Measurements from ENCODE around the gene COTL1.
"Not testable (repeated sequence)": the region's sequence is repeated elsewhere in the genome, so short reads cannot be mapped to it uniquely, and the experiment has no call there.

COTL1 gene

GRCh38 chr16:84641643-84642358 lies 23.9 kb upstream of the COTL1 start:
- no peak for DNase-seq

GRCh38 chr16:84640145-84640544 lies 22.3 kb upstream of the COTL1 start:
- no peak for DNase-seq

- DNase-seq = no peak
These were observed 20.4 kb upstream of the COTL1 start for GRCh38 chr16:84638231-84638806.

GRCh38 chr16:84637709-84638108 lies 19.8 kb upstream of the COTL1 start:
- no peak for DNase-seq

- DNase-seq = no peak
These were observed 17.8 kb upstream of the COTL1 start for GRCh38 chr16:84635702-84636101.

GRCh38 chr16:84633622-84634021 lies 15.7 kb upstream of the COTL1 start:
- DNase-seq = no peak

- not testable (repeated sequence) for DNase-seq
These were observed 15.0 kb upstream of the COTL1 start for GRCh38 chr16:84632862-84633261.

- no peak for DNase-seq
These were observed 14.0 kb upstream of the COTL1 start for GRCh38 chr16:84631886-84632285.

- no peak for DNase-seq
These were observed 13.2 kb upstream of the COTL1 start for GRCh38 chr16:84631153-84631466.

GRCh38 chr16:84630446-84631152 lies 12.7 kb upstream of the COTL1 start:
- no peak for DNase-seq

GRCh38 chr16:84630009-84630408 lies 12.1 kb upstream of the COTL1 start:
- no peak for DNase-seq

GRCh38 chr16:84629580-84629979 lies 11.7 kb upstream of the COTL1 start:
- no peak for DNase-seq

GRCh38 chr16:84628226-84628731 lies 10.4 kb upstream of the COTL1 start:
- DNase-seq = no peak

GRCh38 chr16:84625556-84625955 lies 7.7 kb upstream of the COTL1 start:
- no peak for DNase-seq

- not testable (repeated sequence) for DNase-seq
These were observed 3.0 kb upstream of the COTL1 start for GRCh38 chr16:84620913-84621312.

GRCh38 chr16:84618581-84619460 lies 943 bp upstream of the COTL1 start:
- no peak for DNase-seq

- DNase-seq = no peak
These were observed 662 bp downstream of the COTL1 start for GRCh38 chr16:84617041-84617790.

- no peak for DNase-seq
These were observed 1.4 kb downstream of the COTL1 start for GRCh38 chr16:84616515-84616914.

GRCh38 chr16:84614968-84615813 lies 2.7 kb downstream of the COTL1 start:
- no peak for DNase-seq

GRCh38 chr16:84614623-84614967 lies 3.3 kb downstream of the COTL1 start:
- no peak for DNase-seq

GRCh38 chr16:84614073-84614459 lies 3.8 kb downstream of the COTL1 start:
- DNase-seq = no peak

Measured in CD4-positive, alpha-beta T cell treated with Interleukin-21 for 1 hour (primary cell).